Activated CD8-positive, alpha-beta T cell treated with anti-CD3 and anti-CD28 coated beads for 36 hours (primary cell): ENCODE measurements around the gene TMEM18. TPM values are rescaled to one million over a fixed set of nuclear protein-coding genes. Genes with fewer than 3 reads are reported as not detected.

ENCODE experiments used
- ATAC-seq: fragments of 200-7000 bp; cut with Tn5 transposase; one replicate; pipeline ENCODE4 v1.10.0; 2021; ENCODE audit warnings: mild to moderate bottlenecking, moderate library complexity
- CTCF ChIA-PET: fragments of 350-600 bp; sonication (Branson Sonifier 250); formaldehyde crosslinking; loops from one replicate; lab custom pipeline; 2021; ENCODE audit warnings: antibody characterized with exemption; lab: Charles Lee
- POLR2A ChIA-PET: fragments of 350-600 bp; sonication (Branson Sonifier 250); formaldehyde crosslinking; loops from one replicate; lab custom pipeline; 2021; ENCODE audit warnings: antibody characterized with exemption; lab: Charles Lee
- DNase-seq: peaks from one replicate; pipeline ENCODE4 v3.0.0-alpha.2; 2020
- H3K27ac Mint-ChIP-seq: one replicate; pipeline ENCODE4 v1.8.0; 2021; ENCODE audit warnings: mild to moderate bottlenecking, mixed read lengths
- H3K27me3 Mint-ChIP-seq: one replicate; pipeline ENCODE4 v1.8.0; 2021; ENCODE audit warnings: mixed read lengths
- H3K36me3 Mint-ChIP-seq: one replicate; pipeline ENCODE4 v1.8.0; 2021; ENCODE audit warnings: low read depth, mixed read lengths
- H3K4me1 Mint-ChIP-seq: one replicate; pipeline ENCODE4 v1.8.0; 2021; ENCODE audit warnings: low read depth, mixed read lengths
- H3K4me3 Mint-ChIP-seq: one replicate; pipeline ENCODE4 v1.8.0; 2021; ENCODE audit warnings: mild to moderate bottlenecking, moderate library complexity, mixed read lengths
- H3K9me3 Mint-ChIP-seq: one replicate; pipeline ENCODE4 v1.8.0; 2021; ENCODE audit warnings: mixed read lengths
- CTCF ChIP-seq: fragments of 200-600 bp; IDR thresholded peaks from one replicate; pipeline ENCODE4 v1.8.0; 2022; ENCODE audit warnings: antibody characterized with exemption, mild to moderate bottlenecking
- intact Hi-C: fragments of 100-400 bp; cut with micrococcal nuclease; formaldehyde crosslinking; loops from one replicate; pipeline ENCODE4 v1.10.0; 2022
- total RNA-seq, 2 experiments: library from RNA; stranded (reverse); gene quantifications; one replicate each; pipeline ENCODE4 v1.2.3, GENCODE V29; 2021

Gene TMEM18
- total RNA-seq, 2 experiments from 2014 or later: 34.0 to 34.6 TPM

GRCh38 chr2:682226-682625, 5.0 kb upstream of the TMEM18 start:
- Mint-ChIP-seq H3K36me3 (peaks cover 31% of the 10 kb centered on the region), H3K27me3 (no peaks in the 10 kb centered on the region), H3K9me3 (peaks cover 19% of the 10 kb centered on the region), H3K27ac (no peak overlapping the region), H3K4me1 (peaks cover 6% of the 10 kb centered on the region), H3K4me3 (no peak overlapping the region)
- no peak for ATAC-seq
- TF ChIP-seq CTCF: no peak
- intact Hi-C loops: no loop called here
- ChIA-PET CTCF (no interaction called here), POLR2A (interaction anchor here (1.6 kb wide), 1 partner anchor 11 kb away, joined by 3 read pairs; no protein-coding TSS in a partner anchor)
- DNase-seq: no peak

GRCh38 chr2:681312-681711, 4.1 kb upstream of the TMEM18 start:
- H3K4me3 Mint-ChIP-seq: no peak overlapping the region
- POLR2A ChIA-PET: interaction anchor here (1.6 kb wide), 1 partner anchor 12 kb away, joined by 3 read pairs; no protein-coding TSS in a partner anchor
- H3K4me1 Mint-ChIP-seq: peaks cover 6% of the 10 kb centered on the region
- no peak overlapping the region for H3K27ac Mint-ChIP-seq
- no peak for TF ChIP-seq CTCF
- H3K36me3 Mint-ChIP-seq: peaks cover 32% of the 10 kb centered on the region
- intact Hi-C loops: no loop called here
- H3K9me3 Mint-ChIP-seq: peaks cover 19% of the 10 kb centered on the region
- CTCF ChIA-PET: no interaction called here
- H3K27me3 Mint-ChIP-seq: no peaks in the 10 kb centered on the region
- no peak for ATAC-seq
- DNase-seq: no peak

DNA sequence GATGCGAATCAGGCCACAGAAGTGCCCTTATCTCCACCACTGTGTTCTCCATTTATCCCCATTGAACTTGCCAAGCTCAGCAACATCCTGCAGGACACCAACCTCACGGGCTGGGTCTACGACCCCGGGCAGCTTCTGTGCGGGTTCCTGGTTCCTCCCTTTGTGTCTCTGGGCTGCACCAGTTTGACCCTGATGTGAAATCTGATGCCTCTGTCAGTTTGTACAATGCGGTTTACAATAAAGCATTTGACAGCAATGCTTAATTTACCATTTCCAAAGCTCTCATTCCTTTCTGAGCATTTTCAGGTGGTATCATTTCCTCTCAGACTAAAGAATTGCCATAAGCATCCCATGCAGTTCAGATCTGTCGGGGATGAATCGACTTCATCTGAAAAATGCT, 3.3 kb upstream of the TMEM18 start:
- H3K36me3 Mint-ChIP-seq: peaks cover 35% of the 10 kb centered on the region
- CTCF ChIA-PET: no interaction called here
- intact Hi-C loops: no loop called here
- H3K27ac Mint-ChIP-seq: no peak overlapping the region
- peaks cover 16% of the 10 kb centered on the region for H3K9me3 Mint-ChIP-seq
- H3K4me3 Mint-ChIP-seq: no peak overlapping the region
- peaks cover 13% of the 10 kb centered on the region for H3K4me1 Mint-ChIP-seq
- POLR2A ChIA-PET: no interaction called here
- no peak for ATAC-seq
- DNase-seq: no peak
- H3K27me3 Mint-ChIP-seq: no peaks in the 10 kb centered on the region
- TF ChIP-seq CTCF: no peak

GRCh38 chr2:678964-679363, 1.8 kb upstream of the TMEM18 start:
- H3K27me3 Mint-ChIP-seq: no peaks in the 10 kb centered on the region
- no peak for TF ChIP-seq CTCF
- peak overlapping the region; percentile 85 for H3K4me3 Mint-ChIP-seq
- intact Hi-C loops: no loop called here
- peaks cover 28% of the 10 kb centered on the region for H3K4me1 Mint-ChIP-seq
- DNase-seq (no peak), ATAC-seq (no peak)
- peaks cover 36% of the 10 kb centered on the region for H3K36me3 Mint-ChIP-seq
- POLR2A ChIA-PET: interaction anchor here (0.8 kb wide), 1 partner anchor 47 kb away, joined by 3 read pairs; no protein-coding TSS in a partner anchor
- CTCF ChIA-PET: no interaction called here
- peak overlapping the region; percentile 99 for H3K27ac Mint-ChIP-seq
- peaks cover 4% of the 10 kb centered on the region for H3K9me3 Mint-ChIP-seq

DNA sequence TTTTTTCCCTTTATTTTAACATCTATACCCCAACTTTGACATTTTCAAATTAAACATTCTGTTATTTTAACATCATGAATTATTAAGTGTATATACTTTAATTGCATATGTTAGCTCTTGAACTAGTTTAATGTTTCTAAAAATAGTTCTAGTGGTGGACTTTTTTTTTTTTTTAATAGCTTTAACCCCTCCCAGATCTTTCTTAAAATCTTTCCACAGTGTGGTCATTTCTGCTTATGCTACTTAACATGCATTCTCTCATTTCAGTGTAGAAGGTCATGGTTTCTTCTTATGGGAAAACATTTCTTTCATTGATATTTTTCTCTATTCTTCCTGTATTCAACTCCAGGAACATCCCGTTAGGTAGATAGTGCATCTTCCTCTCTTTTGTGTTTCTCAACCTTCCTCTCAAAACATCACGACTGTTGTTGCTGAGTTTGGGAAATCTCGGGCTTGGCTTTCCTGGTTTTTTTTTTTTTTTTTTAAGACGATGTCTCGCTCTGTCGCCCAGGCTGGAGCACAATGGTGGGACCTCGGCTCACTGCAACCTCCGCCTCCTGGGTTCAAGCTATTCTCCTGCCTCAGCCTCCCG, 849 bp upstream of the TMEM18 start:
- TF ChIP-seq CTCF: no peak
- POLR2A ChIA-PET: interaction anchor here (0.7 to 1.2 kb wide), 3 partner anchors 8 to 53 kb away, joined by 3 to 4 read pairs (median 3); no protein-coding TSS in a partner anchor
- Mint-ChIP-seq H3K27ac (peak overlapping the region; percentile 99), H3K27me3 (no peaks in the 10 kb centered on the region), H3K4me1 (peaks cover 32% of the 10 kb centered on the region), H3K4me3 (peak overlapping the region; percentile 85), H3K36me3 (peaks cover 30% of the 10 kb centered on the region), H3K9me3 (no peaks in the 10 kb centered on the region)
- intact Hi-C loops: no loop called here
- no peak for DNase-seq
- CTCF ChIA-PET: no interaction called here
- no peak for ATAC-seq
